HCT116 (cell line): Measurements from ENCODE around the gene CLRN1. TPM values are rescaled to one million over a fixed set of nuclear protein-coding genes. Genes with fewer than 3 reads are reported as not detected.

ENCODE experiments used
- ATAC-seq: fragments of 200-7000 bp; cut with Tn5 transposase; 2 replicates; pipeline ENCODE4 v1.9.1; 2020; ENCODE audit warnings: mild to moderate bottlenecking, moderate library complexity
- BruUV-seq: library from RNA; stranded (reverse); fragments of 400-500 nt; replicated peaks from 2 replicates; lab custom pipeline; 2021; lab: Mats Ljungman, UMichigan
- CTCF ChIA-PET: fragments of 300-600 bp; sonication (Branson Sonifier 250); formaldehyde crosslinking; loops from one replicate; lab custom pipeline; 2021; ENCODE audit warnings: antibody characterized with exemption; lab: Charles Lee
- POLR2A ChIA-PET: fragments of 300-600, 350-600 bp; sonication (Branson Sonifier 250); formaldehyde crosslinking; loops from one replicate; lab custom pipeline; 2021; ENCODE audit warnings: antibody characterized with exemption; lab: Charles Lee
- RAD21 ChIA-PET, 2 experiments: fragments of 300-600 bp; sonication (Branson Sonifier 250); formaldehyde crosslinking; loops; one replicate each; lab custom pipeline; 2023; ENCODE audit warnings: low total read pairs in 2 of 2; ENCODE audit not compliant: uncharacterized antibody in 2 of 2, unreplicated experiment in 2 of 2, low non-redundant PET in 1 of 2; lab: Charles Lee
- DNase-seq: peaks from one replicate; pipeline ENCODE4 v3.0.0-alpha.2; 2010; ENCODE audit warnings: low read depth, low spot score
- H2AFZ ChIP-seq: fragments of 200-600 bp; shearing (Covaris generic), sonication (generic); 2 replicates; pipeline ENCODE4 v1.6.1; 2017; ENCODE audit warnings: low read depth, mixed run types, mixed read lengths, antibody characterized with exemption, low read length; ENCODE audit not compliant: poor library complexity, severe bottlenecking
- H3K27ac ChIP-seq: 2 replicates; pipeline ENCODE4 v1.5.1; 2012; ENCODE audit warnings: low read depth, low read length
- H3K27me3 ChIP-seq: fragments of 200-600 bp; sonication (generic); 2 replicates; pipeline ENCODE4 v1.6.1; 2016; ENCODE audit warnings: mixed run types, low read length, mixed read lengths; ENCODE audit not compliant: insufficient read depth
- H3K36me3 ChIP-seq, 2 experiments: fragments of 200-500 bp in 1 of 2; fragments of 200-600 bp in 1 of 2; sonication (Bioruptor generic) in 1 of 2; sonication (generic) in 1 of 2; 2 replicates each; pipeline versions ENCODE4 v1.5.1 to v1.6.1; 2014 to 2016; ENCODE audit warnings: low read length in 2 of 2, inconsistent platforms in 1 of 2, mixed read lengths in 1 of 2, mixed run types in 1 of 2; ENCODE audit not compliant: insufficient read depth in 2 of 2, control insufficient read depth in 1 of 2
- H3K4me1 ChIP-seq, 2 experiments: fragments of 200-600 bp in 1 of 2; sonication (generic) in 1 of 2; 2 replicates each; pipeline versions ENCODE4 v1.5.1 to v1.6.1; 2012 to 2017; ENCODE audit warnings: low read length in 2 of 2, inconsistent platforms in 1 of 2, mild to moderate bottlenecking in 1 of 2, mixed read lengths in 1 of 2, mixed run types in 1 of 2, moderate library complexity in 1 of 2; ENCODE audit not compliant: insufficient read depth in 2 of 2, control insufficient read depth in 1 of 2
- H3K4me2 ChIP-seq: fragments of 200-600 bp; sonication (generic); 2 replicates; pipeline ENCODE4 v1.6.1; 2017; ENCODE audit warnings: mixed run types, low read length, mixed read lengths
- H3K4me3 ChIP-seq, 2 experiments: fragments of 200-600 bp in 1 of 2; sonication (generic) in 1 of 2; replicated peaks in 1 of 2; 2 replicates each; pipeline ENCODE4 v1.5.1; 2011 to 2016; ENCODE audit warnings: low read length in 2 of 2, control low read depth in 1 of 2, low read depth in 1 of 2, mild to moderate bottlenecking in 1 of 2, mixed read lengths in 1 of 2, mixed run types in 1 of 2
- H3K79me2 ChIP-seq: fragments of 200-600 bp; sonication (generic); 2 replicates; pipeline ENCODE4 v1.6.1; 2017; ENCODE audit warnings: mild to moderate bottlenecking, mixed run types, low read length, moderate library complexity, mixed read lengths; ENCODE audit not compliant: insufficient read depth
- H3K9ac ChIP-seq: fragments of 200-600 bp; sonication (generic); 2 replicates; pipeline ENCODE4 v1.6.1; 2016; ENCODE audit warnings: low read length, mixed read lengths
- H3K9me2 ChIP-seq: fragments of 200-600 bp; sonication (generic), shearing (Covaris generic); 2 replicates; pipeline ENCODE4 v1.6.1; 2017; ENCODE audit warnings: mixed run types, mild to moderate bottlenecking, moderate library complexity; ENCODE audit not compliant: insufficient read depth
- H3K9me3 ChIP-seq, 2 experiments: fragments of 200-500 bp in 1 of 2; fragments of 200-600 bp in 1 of 2; sonication (Bioruptor generic) in 1 of 2; sonication (generic) in 1 of 2; 2 replicates each; pipeline ENCODE4 v1.6.1; 2014 to 2017; ENCODE audit warnings: low read length in 2 of 2, mixed read lengths in 2 of 2, inconsistent platforms in 1 of 2, low read depth in 1 of 2, mild to moderate bottlenecking in 1 of 2, mixed run types in 1 of 2, moderate library complexity in 1 of 2; ENCODE audit not compliant: control insufficient read depth in 1 of 2, insufficient read depth in 1 of 2
- H4K20me1 ChIP-seq: fragments of 200-600 bp; sonication (generic), shearing (Covaris generic); 2 replicates; pipeline ENCODE4 v1.6.1; 2017; ENCODE audit warnings: mixed run types, mild to moderate bottlenecking, moderate library complexity; ENCODE audit not compliant: insufficient read depth
- CBX3 ChIP-seq: IDR thresholded peaks from 2 replicates; pipeline ENCODE4 v1.6.1; 2012; ENCODE audit warnings: low read depth
- ELF1 ChIP-seq: IDR thresholded peaks from 2 replicates; pipeline ENCODE4 v1.6.1; 2012; ENCODE audit warnings: low read depth, borderline replicate concordance
- EZH2 ChIP-seq: fragments of 200-600 bp; sonication (generic); IDR thresholded peaks from 2 replicates; pipeline ENCODE4 v1.6.1; 2017; ENCODE audit warnings: antibody characterized with exemption, mixed run types
- EZH2phosphoT487 ChIP-seq: fragments of 200-600 bp; IDR thresholded peaks from 2 replicates; pipeline ENCODE4 v1.6.1; 2018; ENCODE audit warnings: antibody characterized with exemption, borderline replicate concordance
- FOSL1 ChIP-seq: IDR thresholded peaks from 2 replicates; pipeline ENCODE4 v1.6.1; 2012; ENCODE audit warnings: low read depth
- JUND ChIP-seq: IDR thresholded peaks from 2 replicates; pipeline ENCODE4 v1.6.1; 2012
- POLR2A ChIP-seq: IDR thresholded peaks from 2 replicates; pipeline ENCODE4 v1.7.0; 2011; ENCODE audit warnings: borderline replicate concordance; ENCODE audit not compliant: insufficient read depth, insufficient read length; ENCODE audit errors: extremely low read depth
- POLR2AphosphoS5 ChIP-seq: IDR thresholded peaks from 2 replicates; pipeline ENCODE4 v1.6.1; 2011; ENCODE audit warnings: mild to moderate bottlenecking, low read depth, low read length, moderate library complexity
- SIN3A ChIP-seq: IDR thresholded peaks from 2 replicates; pipeline ENCODE4 v1.6.1; 2012; ENCODE audit warnings: low read depth
- SRF ChIP-seq: IDR thresholded peaks from 2 replicates; pipeline ENCODE4 v1.6.1; 2012; ENCODE audit warnings: low read depth
- TCF7L2 ChIP-seq: IDR thresholded peaks from 2 replicates; pipeline ENCODE4 v1.7.0; 2011; ENCODE audit warnings: borderline replicate concordance, inconsistent platforms; ENCODE audit not compliant: insufficient read depth, insufficient read length; ENCODE audit errors: extremely low read depth
- YY1 ChIP-seq: IDR thresholded peaks from 2 replicates; pipeline ENCODE4 v1.6.1; 2011; ENCODE audit warnings: low read length, low read depth, moderate library complexity, mild to moderate bottlenecking; ENCODE audit not compliant: insufficient replicate concordance; ENCODE audit errors: extremely low read depth
- ZFX ChIP-seq: fragments of 450-650 bp; IDR thresholded peaks from 2 replicates; pipeline ENCODE4 v1.6.1; 2017
- intact Hi-C: fragments of 100-400 bp; cut with micrococcal nuclease; formaldehyde crosslinking; loops from 2 replicates; pipeline ENCODE4 v1.10.0; 2022
- total RNA-seq: library from RNA; stranded (reverse); gene quantifications from one replicate; pipeline ENCODE4 v1.2.1, GENCODE V29; 2021; ENCODE audit not compliant: unreplicated experiment
- TF ChIP-seq, protein P1 (sequence below): IDR thresholded peaks from 2 replicates; pipeline ENCODE4 v1.6.1; 2012; ENCODE audit warnings: low read depth
- TF ChIP-seq, protein P2 (sequence below): IDR thresholded peaks from 2 replicates; pipeline ENCODE4 v1.6.1; 2012
- TF ChIP-seq, protein P3 (sequence below), 3 experiments: fragments of 200-600 bp in 1 of 3; sonication (generic) in 1 of 3; IDR thresholded peaks in 2 of 3; conservative IDR thresholded peaks in 1 of 3; 2 replicates each; pipeline ENCODE4 v1.5.1; 2012 to 2017; ENCODE audit warnings: low read depth in 2 of 3, low read length in 2 of 3, antibody characterized with exemption in 1 of 3, borderline replicate concordance in 1 of 3, control low read depth in 1 of 3, mild to moderate bottlenecking in 1 of 3, mixed read lengths in 1 of 3, mixed run types in 1 of 3, moderate library complexity in 1 of 3; ENCODE audit not compliant: insufficient read depth in 1 of 3
- TF ChIP-seq, protein P4 (sequence below): IDR thresholded peaks from 2 replicates; pipeline ENCODE4 v1.6.1; 2012

Gene CLRN1
- total RNA-seq, 1 experiment from 2014 or later: not detected

DNA sequence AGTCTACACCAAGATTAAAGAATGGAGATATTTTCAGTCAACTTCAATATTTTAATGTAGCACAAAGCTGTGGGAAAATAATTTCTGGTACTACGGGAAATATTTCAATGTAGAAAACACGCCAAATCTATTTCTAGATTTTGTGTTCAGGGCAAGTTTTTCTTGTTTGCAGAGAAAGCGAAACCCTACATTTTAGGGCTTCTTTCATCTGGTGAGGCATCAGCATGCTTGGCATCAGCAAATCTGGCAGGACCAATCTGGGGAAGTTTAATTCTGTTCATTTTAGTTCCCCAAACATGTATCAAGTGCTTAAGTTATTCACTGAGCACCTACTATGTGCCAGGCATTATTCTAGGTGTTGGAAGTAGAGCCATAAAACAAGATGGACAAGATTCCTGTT, 30.3 kb downstream of the CLRN1 start:
- no peak for TF ChIP-seq ZFX
- no peak for TF ChIP-seq TCF7L2
- TF ChIP-seq, protein P1, sequence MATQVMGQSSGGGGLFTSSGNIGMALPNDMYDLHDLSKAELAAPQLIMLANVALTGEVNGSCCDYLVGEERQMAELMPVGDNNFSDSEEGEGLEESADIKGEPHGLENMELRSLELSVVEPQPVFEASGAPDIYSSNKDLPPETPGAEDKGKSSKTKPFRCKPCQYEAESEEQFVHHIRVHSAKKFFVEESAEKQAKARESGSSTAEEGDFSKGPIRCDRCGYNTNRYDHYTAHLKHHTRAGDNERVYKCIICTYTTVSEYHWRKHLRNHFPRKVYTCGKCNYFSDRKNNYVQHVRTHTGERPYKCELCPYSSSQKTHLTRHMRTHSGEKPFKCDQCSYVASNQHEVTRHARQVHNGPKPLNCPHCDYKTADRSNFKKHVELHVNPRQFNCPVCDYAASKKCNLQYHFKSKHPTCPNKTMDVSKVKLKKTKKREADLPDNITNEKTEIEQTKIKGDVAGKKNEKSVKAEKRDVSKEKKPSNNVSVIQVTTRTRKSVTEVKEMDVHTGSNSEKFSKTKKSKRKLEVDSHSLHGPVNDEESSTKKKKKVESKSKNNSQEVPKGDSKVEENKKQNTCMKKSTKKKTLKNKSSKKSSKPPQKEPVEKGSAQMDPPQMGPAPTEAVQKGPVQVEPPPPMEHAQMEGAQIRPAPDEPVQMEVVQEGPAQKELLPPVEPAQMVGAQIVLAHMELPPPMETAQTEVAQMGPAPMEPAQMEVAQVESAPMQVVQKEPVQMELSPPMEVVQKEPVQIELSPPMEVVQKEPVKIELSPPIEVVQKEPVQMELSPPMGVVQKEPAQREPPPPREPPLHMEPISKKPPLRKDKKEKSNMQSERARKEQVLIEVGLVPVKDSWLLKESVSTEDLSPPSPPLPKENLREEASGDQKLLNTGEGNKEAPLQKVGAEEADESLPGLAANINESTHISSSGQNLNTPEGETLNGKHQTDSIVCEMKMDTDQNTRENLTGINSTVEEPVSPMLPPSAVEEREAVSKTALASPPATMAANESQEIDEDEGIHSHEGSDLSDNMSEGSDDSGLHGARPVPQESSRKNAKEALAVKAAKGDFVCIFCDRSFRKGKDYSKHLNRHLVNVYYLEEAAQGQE: no peak
- TF ChIP-seq YY1: no peak
- no peak for TF ChIP-seq JUND
- no peak for TF ChIP-seq SRF
- Histone ChIP-seq H3K36me3 (no peaks in the 10 kb centered on the region), H4K20me1 (no peaks in the 10 kb centered on the region), H3K4me3 (no peak overlapping the region), H2AFZ (no peak overlapping the region), H3K27ac (no peak overlapping the region), H3K9me3 (no peaks in the 10 kb centered on the region), H3K9me2 (0 out of 2 replicates have a peak, but pooled peaks cover 2% of the 10 kb centered on the region), H3K4me2 (no peak overlapping the region), H3K79me2 (no peaks in the 10 kb centered on the region), H3K9ac (no peak overlapping the region), H3K27me3 (no peaks in the 10 kb centered on the region), H3K4me1 (no peaks in the 10 kb centered on the region)
- no peak for ATAC-seq
- no TSS peak for BruUV-seq
- ChIA-PET CTCF (no interaction called here), RAD21 (no interaction called here), POLR2A (no interaction called here)
- no peak for DNase-seq
- intact Hi-C loops: no loop called here

DNA sequence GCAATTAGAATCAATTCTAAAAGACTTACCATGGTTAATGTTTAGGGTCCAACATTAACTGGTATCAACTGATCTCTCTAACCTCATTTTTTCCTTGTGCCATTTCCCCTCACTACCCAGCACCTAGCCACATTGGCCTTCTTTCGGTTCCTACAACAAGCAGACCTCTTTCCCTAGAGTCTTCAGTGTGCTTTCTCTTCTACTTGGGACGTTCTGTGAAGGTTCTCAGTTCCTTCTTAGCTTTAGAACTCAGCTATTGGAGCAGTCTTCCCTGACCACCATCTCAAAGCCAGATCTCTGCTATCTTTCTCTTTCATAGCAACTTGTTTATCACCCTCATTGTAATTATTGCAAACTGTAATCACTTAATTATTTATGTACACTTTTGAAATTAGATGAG, 35.8 kb downstream of the CLRN1 start:
- Histone ChIP-seq H3K4me2 (no peak overlapping the region), H2AFZ (no peak overlapping the region), H3K4me3 (no peak overlapping the region), H3K9me3 (no peaks in the 10 kb centered on the region), H3K27ac (no peak overlapping the region), H3K9me2 (no peaks in the 10 kb centered on the region), H3K79me2 (no peaks in the 10 kb centered on the region), H4K20me1 (no peaks in the 10 kb centered on the region), H3K9ac (no peak overlapping the region), H3K36me3 (no peaks in the 10 kb centered on the region), H3K4me1 (no peaks in the 10 kb centered on the region), H3K27me3 (no peaks in the 10 kb centered on the region)
- ChIA-PET CTCF (no interaction called here), RAD21 (no interaction called here), POLR2A (no interaction called here)
- intact Hi-C loops: no loop called here
- no peak for ATAC-seq
- BruUV-seq: no TSS peak
- DNase-seq: no peak
- TF ChIP-seq TCF7L2 (no peak), CBX3 (no peak), ELF1 (no peak), POLR2A (no peak), EZH2 (no peak), POLR2AphosphoS5 (no peak), FOSL1 (no peak), YY1 (no peak), SIN3A (no peak), EZH2phosphoT487 (no peak)
- TF ChIP-seq, protein P2, sequence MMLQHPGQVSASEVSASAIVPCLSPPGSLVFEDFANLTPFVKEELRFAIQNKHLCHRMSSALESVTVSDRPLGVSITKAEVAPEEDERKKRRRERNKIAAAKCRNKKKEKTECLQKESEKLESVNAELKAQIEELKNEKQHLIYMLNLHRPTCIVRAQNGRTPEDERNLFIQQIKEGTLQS: no peak
- TF ChIP-seq, protein P3, sequence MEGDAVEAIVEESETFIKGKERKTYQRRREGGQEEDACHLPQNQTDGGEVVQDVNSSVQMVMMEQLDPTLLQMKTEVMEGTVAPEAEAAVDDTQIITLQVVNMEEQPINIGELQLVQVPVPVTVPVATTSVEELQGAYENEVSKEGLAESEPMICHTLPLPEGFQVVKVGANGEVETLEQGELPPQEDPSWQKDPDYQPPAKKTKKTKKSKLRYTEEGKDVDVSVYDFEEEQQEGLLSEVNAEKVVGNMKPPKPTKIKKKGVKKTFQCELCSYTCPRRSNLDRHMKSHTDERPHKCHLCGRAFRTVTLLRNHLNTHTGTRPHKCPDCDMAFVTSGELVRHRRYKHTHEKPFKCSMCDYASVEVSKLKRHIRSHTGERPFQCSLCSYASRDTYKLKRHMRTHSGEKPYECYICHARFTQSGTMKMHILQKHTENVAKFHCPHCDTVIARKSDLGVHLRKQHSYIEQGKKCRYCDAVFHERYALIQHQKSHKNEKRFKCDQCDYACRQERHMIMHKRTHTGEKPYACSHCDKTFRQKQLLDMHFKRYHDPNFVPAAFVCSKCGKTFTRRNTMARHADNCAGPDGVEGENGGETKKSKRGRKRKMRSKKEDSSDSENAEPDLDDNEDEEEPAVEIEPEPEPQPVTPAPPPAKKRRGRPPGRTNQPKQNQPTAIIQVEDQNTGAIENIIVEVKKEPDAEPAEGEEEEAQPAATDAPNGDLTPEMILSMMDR (IDR thresholded peaks at IDR 0.05 in 2 of 3, conservative IDR thresholded peaks at IDR 0.05 in 1 of 3; ENCODE audit: borderline replicate concordance in 1 of 3, insufficient read depth in 1 of 3, low read depth in 2 of 3, low read length in 2 of 3): no peak
- TF ChIP-seq, protein P4, sequence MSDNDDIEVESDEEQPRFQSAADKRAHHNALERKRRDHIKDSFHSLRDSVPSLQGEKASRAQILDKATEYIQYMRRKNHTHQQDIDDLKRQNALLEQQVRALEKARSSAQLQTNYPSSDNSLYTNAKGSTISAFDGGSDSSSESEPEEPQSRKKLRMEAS: no peak
